Measurements from ENCODE around the gene USP30. TPM values are rescaled to one million over a fixed set of nuclear protein-coding genes. Genes with fewer than 3 reads are reported as not detected.

USP30 gene
- total and polyA plus RNA-seq, 9 of the 15 experiments (the other 6 are each of a cell fraction or from before 2014, with no cell fraction given), result 1.4 to 15.2 (median 7.0) TPM

GRCh38 chr12:109052414-109053323 lies at the start of gene USP30 (continued):
- TF ChIP-seq CBX8 (IDR thresholded peaks at IDR 0.05; ENCODE audit: borderline replicate concordance, extremely low read depth, low read depth, low read length, poor library complexity, severe bottlenecking), result no peak
- no peak for TF ChIP-seq SMC3 (conservative IDR thresholded peaks at IDR 0.05; ENCODE audit: insufficient read depth, low read depth, low read length)
- TF ChIP-seq ZNF518B (CRISPR knock-in tag; IDR thresholded peaks at IDR 0.05), result no peak
- no peak for TF ChIP-seq CUX1 (CRISPR knock-in tag; IDR thresholded peaks at IDR 0.05)
- peak in 1 of 2 experiments; percentile 97; a peak in 2 of 4 replicates for TF ChIP-seq ZNF639 (CRISPR knock-in tag; conservative IDR thresholded peaks at IDR 0.05 in 1 of 2, IDR thresholded peaks at IDR 0.05 in 1 of 2)
- no peak for TF ChIP-seq RBM25 (IDR thresholded peaks at IDR 0.05; ENCODE audit: low read depth, low read length, severe bottlenecking)
- no peak for TF ChIP-seq TSC22D4 (tag; IDR thresholded peaks at IDR 0.05)
- TF ChIP-seq BRCA1 (IDR thresholded peaks at IDR 0.05), result no peak
- no peak for TF ChIP-seq BRCA1 (CRISPR knock-in tag; IDR thresholded peaks at IDR 0.05)
- no peak for TF ChIP-seq PTTG1 (tag; IDR thresholded peaks at IDR 0.05; ENCODE audit: low read depth)
- no peak for TF ChIP-seq BRF1 (IDR thresholded peaks at IDR 0.05; ENCODE audit: borderline replicate concordance, extremely low read depth, insufficient read length)
- TF ChIP-seq SRF (CRISPR knock-in tag; IDR thresholded peaks at IDR 0.05), result peak in 1 of 2 experiments; percentile 40; a peak in 1 of 4 replicates
- TF ChIP-seq EGR1 (conservative IDR thresholded peaks at IDR 0.05), result no peak
- TF ChIP-seq PTBP1 (IDR thresholded peaks at IDR 0.05; ENCODE audit: low read depth, low read length), result no peak
- TF ChIP-seq ZBTB8A (IDR thresholded peaks at IDR 0.05; ENCODE audit: partially characterized antibody), result no peak

All from K562 (cell line).